Epithelial cell of proximal tubule (primary cell): ENCODE results near the gene FGF6. TPM values are rescaled to one million over a fixed set of nuclear protein-coding genes. Genes with fewer than 3 reads are reported as not detected.

Experiments
- DNase-seq: peaks from one replicate; pipeline ENCODE4 v3.0.0-alpha.2; 2011; ENCODE audit warnings: low read depth
- H3K4me3 ChIP-seq: 2 replicates; pipeline ENCODE4 v1.5.1; 2011; ENCODE audit warnings: low read depth, mild to moderate bottlenecking, low read length
- CTCF ChIP-seq: conservative IDR thresholded peaks from 2 replicates; pipeline ENCODE4 v1.5.1; 2012; ENCODE audit warnings: low read depth, mild to moderate bottlenecking, low read length
- total RNA-seq: library from RNA; depleted of rRNA; stranded (reverse); fragments of >200 nt; gene quantifications from 2 replicates; pipeline ENCODE4 v1.2.3, GENCODE V29; 2015

Gene FGF6
- total RNA-seq, 1 donor from 2014 or later, result not detected

DNA sequence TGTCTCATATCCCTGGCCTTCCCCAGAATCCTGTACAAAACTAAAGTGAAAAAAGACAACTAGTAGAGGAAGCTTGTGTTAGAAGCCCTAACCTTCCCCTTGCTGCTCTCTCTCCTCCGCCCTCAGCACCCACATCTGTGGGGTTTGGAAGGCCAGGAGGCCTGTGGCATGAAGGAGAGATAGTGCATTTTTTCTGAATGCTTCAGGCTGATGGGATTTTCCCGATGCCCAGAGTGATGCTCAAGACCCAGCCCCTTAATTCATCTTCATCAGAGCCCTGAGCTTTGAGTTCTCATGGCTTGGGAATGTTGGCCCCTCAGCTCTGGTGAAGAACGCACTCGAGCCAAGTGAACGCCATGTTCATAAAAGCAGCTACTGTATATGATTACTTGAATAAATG is 5.9 kb downstream of the FGF6 start:
- H3K4me3 ChIP-seq, result no peak overlapping the region
- no peak for DNase-seq
- no peak for TF ChIP-seq CTCF

- H3K4me3 ChIP-seq, result no peak overlapping the region
- no peak for TF ChIP-seq CTCF
- DNase-seq, result no peak
Observed at GRCh38 chr12:4438834-4439596, 6.6 kb downstream of the FGF6 start.

DNA sequence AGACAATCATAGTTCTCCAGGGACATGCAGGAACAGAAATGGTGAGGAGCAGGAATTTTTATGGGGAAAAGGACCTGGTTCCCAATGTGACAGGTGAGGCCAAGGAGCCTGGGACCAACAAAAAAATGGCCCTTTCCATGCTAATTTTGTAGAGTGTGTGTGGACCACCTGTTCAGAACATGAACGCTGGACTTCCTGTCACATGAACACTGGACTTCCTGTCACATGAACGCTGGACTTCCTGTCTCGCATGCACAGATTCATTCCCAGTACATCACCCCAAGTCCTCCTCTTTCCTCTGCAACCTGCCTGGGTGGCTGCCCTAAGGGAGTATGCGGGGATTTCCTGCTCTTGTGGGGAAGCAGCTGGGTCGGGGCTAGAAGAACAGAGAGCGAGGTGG is 10.1 kb downstream of the FGF6 start:
- TF ChIP-seq CTCF, result no peak
- no peak overlapping the region for H3K4me3 ChIP-seq
- no peak for DNase-seq

DNA sequence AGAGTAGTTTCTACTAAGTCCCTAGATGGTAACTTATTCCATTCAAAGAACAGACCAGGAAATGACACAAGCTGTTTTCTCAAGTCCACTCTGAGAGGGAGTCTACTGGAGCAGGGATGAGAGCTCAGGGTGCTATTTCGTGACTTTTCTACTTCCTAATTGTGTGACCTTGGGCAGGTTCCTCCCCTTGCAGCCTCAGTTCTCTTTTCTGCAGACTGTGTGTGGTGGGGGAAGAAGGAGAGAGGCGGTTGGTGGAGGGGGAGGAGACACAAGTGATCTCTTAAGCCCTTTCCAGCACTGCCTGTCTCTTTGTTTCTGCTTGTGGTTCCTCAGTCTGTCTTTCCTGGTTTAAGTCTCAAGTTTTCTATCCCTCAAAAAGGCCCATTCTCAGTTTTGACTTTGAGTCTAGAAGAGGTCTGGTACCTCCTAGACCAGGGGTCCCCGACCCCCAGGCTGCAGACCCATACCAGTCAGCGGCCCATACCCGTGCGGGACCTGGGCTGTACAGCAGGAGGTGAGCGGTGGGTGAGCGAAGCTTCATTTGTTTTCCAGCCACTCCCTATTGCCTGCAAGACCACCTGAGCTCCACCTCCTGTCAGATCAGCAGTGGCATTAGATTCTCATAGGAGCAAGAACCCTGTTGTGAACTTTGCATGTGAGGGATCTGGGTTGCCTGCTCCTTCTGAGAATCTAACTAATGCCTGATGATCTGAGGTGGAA is 10.7 kb downstream of the FGF6 start:
- no peak overlapping the region for H3K4me3 ChIP-seq
- TF ChIP-seq CTCF, result no peak
- no peak for DNase-seq

DNA sequence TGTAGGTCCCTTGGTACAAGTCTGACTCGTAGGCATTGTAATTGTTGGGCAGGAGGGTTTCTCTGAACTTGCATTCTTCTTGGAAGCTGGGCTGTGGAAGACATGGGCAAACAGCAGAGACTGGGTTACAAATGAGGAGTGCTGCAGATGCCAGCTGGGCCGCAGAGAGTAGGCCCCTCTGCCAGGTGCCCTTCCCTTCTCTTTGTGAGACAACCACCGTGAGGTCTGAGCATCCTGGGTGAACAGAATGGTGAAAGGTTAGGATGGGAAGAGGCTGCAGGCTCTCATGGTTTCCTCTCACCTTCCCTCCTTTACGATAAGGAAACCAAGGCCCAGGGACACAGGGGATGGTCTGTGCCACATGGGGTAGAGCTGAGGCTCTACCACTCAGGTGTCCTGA is 11.3 kb downstream of the FGF6 start:
- no peak for DNase-seq
- TF ChIP-seq CTCF, result no peak
- H3K4me3 ChIP-seq, result no peak overlapping the region

- no peak overlapping the region for H3K4me3 ChIP-seq
- no peak for TF ChIP-seq CTCF
- no peak for DNase-seq
Observed at GRCh38 chr12:4433745-4434058, 11.9 kb downstream of the FGF6 start.
